Stimulated activated naive CD8-positive, alpha-beta T cell treated with anti-CD3 and anti-CD28 coated beads, Interleukin-15, Interleukin-2, amounts not matched to agents 100 ng/mL and 50 ng/mL, for 24 hours (primary cell): ENCODE data around the gene CECR2.

Source experiments
- H3K27ac Mint-ChIP-seq: one replicate; pipeline ENCODE4 v1.8.0; 2021; ENCODE audit warnings: mild to moderate bottlenecking, mixed read lengths
- H3K27me3 Mint-ChIP-seq: one replicate; pipeline ENCODE4 v1.8.0; 2021; ENCODE audit warnings: mixed read lengths
- H3K36me3 Mint-ChIP-seq: one replicate; pipeline ENCODE4 v1.8.0; 2021; ENCODE audit warnings: low read depth, mixed read lengths
- H3K4me1 Mint-ChIP-seq: one replicate; pipeline ENCODE4 v1.8.0; 2021; ENCODE audit warnings: low read depth, mixed read lengths
- H3K4me3 Mint-ChIP-seq: one replicate; pipeline ENCODE4 v1.8.0; 2021; ENCODE audit warnings: mild to moderate bottlenecking, mixed read lengths
- H3K9me3 Mint-ChIP-seq: one replicate; pipeline ENCODE4 v1.8.0; 2021; ENCODE audit warnings: mixed read lengths

CECR2 gene

DNA sequence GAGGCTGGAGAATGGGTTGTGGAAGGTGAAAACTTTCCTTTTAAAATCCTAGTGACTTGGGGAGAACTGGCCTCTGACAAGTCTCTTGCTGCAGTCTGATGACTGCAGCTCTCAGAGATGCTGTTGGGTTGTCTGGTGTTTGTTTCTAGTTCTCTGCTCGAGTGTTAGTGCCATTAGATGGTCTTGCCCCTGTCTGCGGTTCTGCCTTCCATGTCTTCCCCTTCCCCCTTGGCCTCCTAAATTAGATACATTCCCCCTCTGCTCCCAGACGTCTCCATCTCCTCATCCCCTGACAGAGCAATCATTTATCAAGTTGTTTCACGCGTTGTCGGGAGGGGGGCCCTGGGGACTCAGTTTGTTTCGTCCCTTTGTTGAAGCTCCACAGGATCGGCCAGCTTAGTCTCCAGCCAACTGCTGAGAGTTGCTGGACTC lies 67.7 kb downstream of the CECR2 start:
- Mint-ChIP-seq H3K27me3 (peaks cover 8% of the 10 kb centered on the region), H3K4me3 (no peak overlapping the region), H3K27ac (no peak overlapping the region), H3K4me1 (peaks cover 7% of the 10 kb centered on the region), H3K9me3 (no peaks in the 10 kb centered on the region), H3K36me3 (no peaks in the 10 kb centered on the region)

DNA sequence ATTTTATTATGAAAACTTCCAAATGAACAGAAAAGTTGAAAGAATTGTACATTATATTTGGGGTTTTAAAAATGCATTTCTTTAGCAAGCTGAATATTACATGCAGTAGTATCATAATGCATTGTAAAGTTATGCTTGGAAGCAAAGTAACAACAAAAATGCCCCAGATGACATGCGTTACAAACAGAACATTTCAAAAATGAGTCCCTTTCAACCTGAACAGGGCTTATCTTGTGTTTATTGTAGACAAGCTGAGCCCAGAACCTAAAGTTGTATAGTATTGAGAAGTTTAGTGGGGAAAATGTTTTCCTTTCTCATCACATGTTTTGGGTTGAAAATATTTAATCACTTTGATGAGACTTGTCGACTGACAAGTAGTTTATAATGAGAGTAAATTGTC lies 68.8 kb downstream of the CECR2 start:
- Mint-ChIP-seq H3K4me3 (no peak overlapping the region), H3K36me3 (no peaks in the 10 kb centered on the region), H3K9me3 (no peaks in the 10 kb centered on the region), H3K27me3 (peaks cover 8% of the 10 kb centered on the region), H3K4me1 (peaks cover 7% of the 10 kb centered on the region), H3K27ac (no peak overlapping the region)

DNA sequence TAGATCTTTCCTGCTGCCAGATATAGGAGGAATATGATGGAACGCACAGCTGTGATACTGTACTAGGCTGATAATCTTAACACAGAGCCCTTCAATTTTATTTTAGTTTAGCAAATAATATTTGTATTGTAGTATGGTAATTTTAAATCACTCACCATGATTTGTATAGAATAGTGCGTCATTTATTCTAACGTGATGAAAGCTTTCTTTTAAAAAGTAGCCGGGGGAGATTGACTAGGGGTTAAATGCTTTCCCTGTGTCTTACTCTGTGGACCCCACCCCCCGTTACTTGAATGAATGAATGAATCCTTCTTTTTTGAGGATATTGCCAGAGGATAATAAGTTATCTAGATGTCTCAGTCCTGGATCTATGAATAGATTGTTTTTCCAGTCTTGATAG lies 72.1 kb downstream of the CECR2 start:
- Mint-ChIP-seq H3K36me3 (no peaks in the 10 kb centered on the region), H3K4me3 (no peak overlapping the region), H3K27ac (no peak overlapping the region), H3K9me3 (no peaks in the 10 kb centered on the region), H3K4me1 (peaks cover 4% of the 10 kb centered on the region), H3K27me3 (peaks cover 5% of the 10 kb centered on the region)

DNA sequence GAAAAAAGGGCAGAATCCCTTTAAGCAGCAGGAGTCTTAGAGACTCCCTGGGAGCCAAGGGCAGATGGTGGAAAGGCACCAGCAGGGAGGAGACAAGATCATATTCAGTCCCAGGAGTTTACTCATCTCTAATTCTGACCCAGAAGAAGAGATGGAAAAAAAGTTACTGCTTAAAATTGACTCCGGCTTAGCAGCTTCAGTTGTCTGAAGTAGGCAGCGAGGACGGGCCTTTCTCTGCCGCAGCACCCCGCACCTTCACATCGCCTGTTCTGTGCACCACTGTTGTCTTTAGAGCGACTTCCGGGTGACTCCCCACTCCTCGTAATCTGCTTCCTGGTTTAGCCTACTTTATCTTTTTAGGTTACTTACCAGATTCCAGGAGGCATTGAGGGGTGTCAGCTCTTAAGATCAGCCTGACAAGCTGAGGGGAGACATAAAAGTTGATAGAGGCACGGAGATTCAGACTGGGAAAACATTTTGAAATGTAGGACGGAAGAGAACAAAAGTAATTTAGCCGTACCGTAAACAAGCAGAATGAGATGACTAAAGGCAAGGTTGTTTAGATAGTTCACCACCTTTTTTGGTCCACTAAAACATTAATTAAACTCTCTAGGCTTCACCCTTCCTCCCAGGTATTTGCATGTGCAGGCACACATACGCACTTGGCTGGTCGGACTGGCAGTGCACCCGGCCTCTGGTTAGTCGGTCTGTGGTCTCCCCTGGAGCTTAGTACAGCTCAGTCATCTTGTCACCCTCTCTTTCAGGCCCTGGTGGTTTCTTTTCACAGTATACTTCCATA lies 74.3 kb downstream of the CECR2 start:
- Mint-ChIP-seq H3K9me3 (no peaks in the 10 kb centered on the region), H3K27me3 (no peaks in the 10 kb centered on the region), H3K36me3 (no peaks in the 10 kb centered on the region), H3K4me1 (no peaks in the 10 kb centered on the region), H3K4me3 (no peak overlapping the region), H3K27ac (no peak overlapping the region)

DNA sequence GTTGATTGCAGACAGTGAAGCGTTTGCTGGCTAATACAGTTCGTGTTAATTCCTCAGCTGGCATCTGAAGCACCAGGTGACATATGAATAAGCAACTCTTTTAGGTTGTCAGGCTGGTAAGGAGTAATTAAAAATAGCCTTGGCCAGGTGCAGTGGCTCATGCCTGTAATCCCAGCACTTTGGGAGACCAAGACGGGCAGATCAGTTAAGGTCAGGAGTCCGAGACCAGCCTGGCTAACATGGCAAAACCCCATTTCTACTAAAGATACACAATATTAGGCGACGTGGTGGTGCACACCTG lies 74.9 kb downstream of the CECR2 start:
- no peaks in the 10 kb centered on the region for H3K36me3 Mint-ChIP-seq
- no peak overlapping the region for H3K27ac Mint-ChIP-seq
- H3K27me3 Mint-ChIP-seq = no peaks in the 10 kb centered on the region
- no peak overlapping the region for H3K4me3 Mint-ChIP-seq
- no peaks in the 10 kb centered on the region for H3K9me3 Mint-ChIP-seq
- H3K4me1 Mint-ChIP-seq = no peaks in the 10 kb centered on the region

DNA sequence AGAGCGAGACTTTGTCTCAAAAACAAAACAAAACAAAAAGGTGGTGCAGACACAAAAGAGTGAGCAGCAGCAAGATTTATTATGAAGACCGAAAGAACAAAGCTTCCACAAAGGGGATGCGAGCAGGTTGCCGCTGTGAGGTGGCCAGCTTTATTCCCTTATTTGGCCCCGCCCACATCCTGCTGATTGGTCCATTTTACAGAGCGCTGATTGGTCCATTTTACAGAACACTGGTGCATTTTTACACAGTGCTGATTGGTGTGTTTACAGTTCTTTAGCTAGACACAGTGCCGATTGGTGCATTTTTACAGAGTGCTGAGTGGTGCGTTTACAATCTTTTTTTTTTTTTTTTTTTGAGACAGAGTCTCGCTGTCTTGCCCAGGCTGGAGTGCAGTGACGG lies 77.4 kb downstream of the CECR2 start:
- Mint-ChIP-seq H3K4me3 (no peak overlapping the region), H3K36me3 (no peaks in the 10 kb centered on the region), H3K9me3 (no peaks in the 10 kb centered on the region), H3K4me1 (no peaks in the 10 kb centered on the region), H3K27me3 (no peaks in the 10 kb centered on the region), H3K27ac (no peak overlapping the region)

DNA sequence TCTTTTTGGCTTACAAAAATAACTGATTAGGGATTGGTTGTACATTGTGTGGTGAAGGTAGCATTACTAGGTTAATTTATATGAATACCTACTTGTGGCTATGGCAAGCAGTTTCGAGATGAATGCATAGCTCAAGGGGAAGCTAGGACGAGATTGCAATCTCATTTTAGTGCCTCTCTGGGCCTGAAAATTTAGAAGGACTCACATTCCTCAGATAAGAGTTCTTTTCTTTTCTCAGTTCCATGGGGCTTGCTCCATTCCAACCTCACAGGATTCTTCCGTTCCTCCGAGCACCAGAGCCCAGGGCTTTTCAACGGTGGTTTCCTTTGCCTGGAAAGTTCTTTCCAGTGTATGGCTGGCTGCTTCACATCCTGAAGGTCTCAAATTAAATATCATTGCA lies 82.1 kb downstream of the CECR2 start:
- Mint-ChIP-seq H3K4me3 (no peak overlapping the region), H3K36me3 (no peaks in the 10 kb centered on the region), H3K27me3 (no peaks in the 10 kb centered on the region), H3K27ac (no peak overlapping the region), H3K4me1 (no peaks in the 10 kb centered on the region), H3K9me3 (no peaks in the 10 kb centered on the region)

DNA sequence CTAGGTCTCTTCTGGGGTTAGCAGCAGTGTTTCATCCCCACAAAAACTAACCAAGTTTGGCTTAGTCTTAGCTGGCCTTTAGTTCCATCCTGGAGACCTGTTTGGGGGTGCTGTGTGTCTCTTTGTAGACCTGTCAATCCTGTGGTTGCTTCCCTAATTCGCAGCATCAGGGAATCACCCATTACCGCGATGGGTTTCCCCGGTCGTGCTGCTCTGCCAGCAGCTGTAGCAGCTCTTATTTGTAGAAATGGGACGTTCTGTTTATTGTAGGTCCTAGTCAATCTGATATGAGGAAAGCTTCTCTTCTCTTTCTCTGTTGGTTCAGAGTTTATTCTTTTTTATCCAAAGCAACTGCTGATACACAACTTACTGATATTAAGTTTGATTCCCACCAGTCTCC lies 91.6 kb downstream of the CECR2 start:
- Mint-ChIP-seq H3K4me1 (no peaks in the 10 kb centered on the region), H3K27me3 (no peaks in the 10 kb centered on the region), H3K36me3 (no peaks in the 10 kb centered on the region), H3K4me3 (no peak overlapping the region), H3K9me3 (no peaks in the 10 kb centered on the region), H3K27ac (no peak overlapping the region)

DNA sequence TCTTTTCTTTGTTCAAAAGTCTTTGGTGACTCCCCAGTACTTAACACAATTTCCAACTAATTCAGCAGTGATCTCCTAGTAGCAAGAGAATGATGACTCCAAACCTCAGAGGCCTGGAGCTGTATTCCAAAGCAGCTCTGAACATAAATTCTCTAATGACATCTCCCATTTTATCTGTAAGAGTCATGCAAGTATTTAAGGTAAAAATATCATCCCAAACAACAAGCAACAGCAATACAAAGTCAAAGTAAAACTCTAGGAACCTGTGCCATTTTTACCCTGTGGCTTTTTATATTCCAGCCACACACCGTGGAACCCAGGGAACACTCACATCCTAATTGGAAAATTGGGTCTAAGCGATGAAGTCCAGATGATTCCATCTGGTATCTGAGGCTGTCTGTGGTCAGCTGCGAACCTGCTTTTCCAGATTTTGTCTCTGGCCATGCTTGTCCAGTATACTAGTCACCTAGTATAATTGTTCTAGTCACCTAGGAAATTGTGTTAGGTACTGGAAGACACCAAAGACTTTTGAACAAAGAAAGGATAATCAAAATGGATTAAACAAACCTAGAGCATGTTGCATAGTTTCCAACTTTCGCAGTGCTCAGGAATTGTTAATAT lies 101.7 kb downstream of the CECR2 start:
- Mint-ChIP-seq H3K36me3 (no peaks in the 10 kb centered on the region), H3K9me3 (no peaks in the 10 kb centered on the region), H3K4me1 (no peaks in the 10 kb centered on the region), H3K27ac (no peak overlapping the region), H3K27me3 (peaks cover 19% of the 10 kb centered on the region), H3K4me3 (no peak overlapping the region)

DNA sequence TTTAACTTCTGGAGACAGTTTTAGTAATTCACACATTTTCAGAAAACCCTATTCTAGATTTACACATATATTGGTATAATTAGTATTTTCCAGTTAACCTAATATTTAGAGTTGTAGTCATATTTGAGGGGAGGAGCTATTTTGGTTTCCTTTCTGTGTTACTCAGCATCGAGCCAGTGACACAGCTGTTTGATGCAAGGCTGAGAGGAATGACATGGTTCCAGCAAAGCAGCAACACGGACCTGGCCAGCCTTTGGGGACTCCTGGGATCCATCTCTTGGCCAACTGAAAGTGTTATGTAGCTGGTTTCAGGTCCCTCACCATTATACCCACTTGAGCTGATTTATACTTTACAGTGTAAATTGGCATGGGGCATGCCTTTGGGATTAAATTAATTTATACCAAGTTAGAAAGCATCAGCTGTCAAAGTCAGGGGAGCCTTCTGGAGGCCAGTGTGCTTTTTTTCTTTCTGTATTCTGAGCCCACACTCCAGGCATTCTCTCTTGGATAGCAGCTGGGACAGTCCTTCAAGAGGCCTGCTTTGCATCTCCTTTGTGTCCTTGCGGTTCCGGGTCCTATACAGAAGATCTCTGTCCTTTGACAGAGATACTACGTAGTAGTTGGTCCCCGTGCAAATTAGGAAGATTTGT lies 102.8 kb downstream of the CECR2 start:
- no peak overlapping the region for H3K27ac Mint-ChIP-seq
- no peaks in the 10 kb centered on the region for H3K36me3 Mint-ChIP-seq
- no peak overlapping the region for H3K4me3 Mint-ChIP-seq
- H3K27me3 Mint-ChIP-seq = peaks cover 17% of the 10 kb centered on the region
- no peaks in the 10 kb centered on the region for H3K9me3 Mint-ChIP-seq
- H3K4me1 Mint-ChIP-seq = no peaks in the 10 kb centered on the region

DNA sequence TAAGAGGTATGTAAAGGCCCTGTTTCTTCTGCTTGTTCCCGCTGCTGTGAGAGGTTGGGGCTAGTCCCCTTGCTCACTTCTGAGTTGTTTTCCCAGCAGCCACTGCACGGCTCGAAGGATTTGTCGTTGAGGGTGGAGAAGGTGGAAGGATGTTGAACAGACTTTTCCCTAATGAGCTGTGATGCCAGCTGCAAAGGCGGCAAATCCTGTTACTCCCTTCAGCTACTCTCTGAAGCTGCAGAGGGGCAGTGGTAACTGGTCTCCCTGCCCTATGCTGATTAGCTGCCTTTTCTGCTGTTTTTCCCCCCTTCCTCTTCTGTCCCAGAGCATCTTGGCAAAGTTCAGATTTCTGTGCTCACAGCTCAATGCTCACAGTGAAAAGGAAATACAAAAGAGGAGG lies 103.7 kb downstream of the CECR2 start:
- Mint-ChIP-seq H3K4me3 (no peak overlapping the region), H3K27me3 (peaks cover 25% of the 10 kb centered on the region), H3K4me1 (no peaks in the 10 kb centered on the region), H3K9me3 (no peaks in the 10 kb centered on the region), H3K36me3 (no peaks in the 10 kb centered on the region), H3K27ac (no peak overlapping the region)

DNA sequence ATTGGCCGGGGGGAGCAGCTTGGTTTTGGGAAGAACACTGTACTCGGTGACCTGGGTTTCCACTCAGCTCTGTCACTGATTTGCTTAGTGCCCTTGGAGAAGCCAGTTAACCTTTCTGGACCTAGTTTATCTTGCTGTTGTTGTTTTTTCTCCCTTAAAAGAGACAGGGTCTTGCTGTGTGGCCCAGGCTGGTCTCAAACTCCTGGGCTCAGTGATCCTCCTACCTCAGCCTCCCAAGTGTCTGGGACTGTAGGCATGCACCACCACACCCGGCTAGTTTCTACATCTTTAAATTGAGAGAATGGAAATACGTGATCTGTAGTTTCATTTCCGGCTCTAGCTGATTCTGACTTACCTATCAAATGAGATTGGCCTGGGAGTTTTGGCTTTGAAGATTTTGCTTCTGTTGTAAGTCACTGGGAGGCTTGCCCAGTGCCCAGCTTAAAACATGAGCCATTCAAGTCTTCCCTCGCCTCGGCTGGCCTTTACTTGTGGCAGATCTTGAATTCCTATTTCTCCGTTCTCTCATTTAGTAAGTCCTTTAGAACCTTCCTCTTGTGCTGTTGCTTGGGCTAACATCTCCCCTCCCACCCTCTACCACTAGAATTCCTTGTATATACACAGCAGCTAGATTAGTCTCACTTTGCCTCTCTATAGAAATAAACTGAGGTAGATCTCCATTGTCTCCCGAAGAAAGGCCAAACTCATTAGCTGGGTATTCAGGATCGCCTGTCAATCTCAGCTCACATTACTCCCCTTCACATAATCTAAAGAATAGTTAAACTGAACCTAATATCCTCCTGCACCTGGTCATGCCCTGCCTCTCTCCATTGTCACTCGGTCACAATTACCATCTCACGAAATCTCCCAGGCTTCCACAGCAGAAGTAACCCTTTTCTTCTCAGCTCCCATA lies 106.3 kb downstream of the CECR2 start:
- Mint-ChIP-seq H3K36me3 (no peaks in the 10 kb centered on the region), H3K27me3 (peaks cover 32% of the 10 kb centered on the region), H3K4me1 (no peaks in the 10 kb centered on the region), H3K4me3 (no peak overlapping the region), H3K9me3 (no peaks in the 10 kb centered on the region), H3K27ac (no peak overlapping the region)

DNA sequence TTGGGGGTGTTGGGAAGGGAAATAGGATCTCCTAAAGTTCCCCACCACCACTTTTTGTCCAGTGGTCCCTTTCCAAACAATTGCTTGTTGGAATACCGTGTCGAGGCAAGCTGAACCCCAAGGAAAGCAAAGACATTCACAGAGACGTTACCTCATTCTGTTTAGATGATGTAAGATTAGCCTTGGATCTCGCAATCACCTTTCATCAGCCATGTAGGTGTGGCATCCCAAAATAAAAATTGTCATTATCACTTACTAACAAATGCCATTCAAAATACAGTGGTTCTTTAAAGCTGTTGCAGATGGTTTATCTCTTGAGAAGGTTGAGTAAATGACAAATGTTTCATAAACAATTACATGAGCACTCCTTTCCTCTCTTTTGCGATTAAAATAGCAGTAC lies 107.6 kb downstream of the CECR2 start:
- Mint-ChIP-seq H3K4me3 (no peak overlapping the region), H3K27me3 (peaks cover 29% of the 10 kb centered on the region), H3K36me3 (no peaks in the 10 kb centered on the region), H3K27ac (no peak overlapping the region), H3K9me3 (no peaks in the 10 kb centered on the region), H3K4me1 (no peaks in the 10 kb centered on the region)

DNA sequence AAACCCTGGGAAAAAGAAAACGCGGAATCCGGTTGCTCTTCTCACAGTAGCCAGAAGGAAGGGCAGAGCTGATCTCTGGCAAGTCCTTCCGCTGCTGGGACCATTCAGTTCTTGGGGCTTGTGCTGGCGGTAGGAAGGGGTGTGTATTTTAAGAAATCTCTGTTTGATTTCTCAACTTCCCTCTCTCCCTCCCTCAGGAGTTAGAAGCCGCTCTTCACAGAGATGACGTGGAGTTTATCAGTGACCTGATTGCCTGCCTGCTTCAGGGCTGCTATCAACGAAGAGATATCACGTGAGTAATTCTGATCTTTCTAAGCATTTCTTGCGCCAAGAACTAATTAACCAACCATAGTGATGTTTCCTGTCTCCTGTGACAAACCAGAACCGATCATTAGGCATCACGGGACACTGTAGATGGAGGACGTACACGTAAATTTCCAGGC lies 108.2 kb downstream of the CECR2 start:
- no peaks in the 10 kb centered on the region for H3K36me3 Mint-ChIP-seq
- no peaks in the 10 kb centered on the region for H3K4me1 Mint-ChIP-seq
- peaks cover 29% of the 10 kb centered on the region for H3K27me3 Mint-ChIP-seq
- no peak overlapping the region for H3K27ac Mint-ChIP-seq
- no peaks in the 10 kb centered on the region for H3K9me3 Mint-ChIP-seq
- H3K4me3 Mint-ChIP-seq = no peak overlapping the region

DNA sequence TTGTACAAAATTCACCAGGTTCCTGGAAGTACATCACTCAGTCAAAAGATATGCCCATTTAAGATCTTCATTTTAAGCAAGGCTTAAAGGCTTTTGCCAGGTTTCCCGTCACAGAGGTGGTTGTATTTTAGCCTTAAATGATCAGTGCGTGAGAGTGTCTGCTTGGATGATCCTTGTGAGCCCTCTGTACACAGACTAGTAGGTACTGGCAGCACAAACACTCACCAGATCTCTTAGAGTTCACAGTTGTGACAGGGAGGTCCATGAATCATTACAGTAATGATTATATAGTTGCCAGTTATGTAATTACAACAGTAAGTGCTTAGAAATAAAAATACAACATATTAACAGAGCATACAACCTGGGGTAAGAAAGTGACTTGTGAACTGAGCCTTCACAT lies 109.9 kb downstream of the CECR2 start:
- Mint-ChIP-seq H3K4me1 (no peaks in the 10 kb centered on the region), H3K4me3 (no peak overlapping the region), H3K9me3 (no peaks in the 10 kb centered on the region), H3K27me3 (peaks cover 26% of the 10 kb centered on the region), H3K36me3 (no peaks in the 10 kb centered on the region), H3K27ac (no peak overlapping the region)
